Measurements from ENCODE around the gene TPSD1. TPM values are rescaled to one million over a fixed set of nuclear protein-coding genes. Genes with fewer than 3 reads are reported as not detected.
"Not testable (repeated sequence)": the region's sequence is repeated elsewhere in the genome, so short reads cannot be mapped to it uniquely, and the experiment has no call there.

TPSD1 gene
- total RNA-seq, 1 experiment from 2014 or later: not detected

DNA sequence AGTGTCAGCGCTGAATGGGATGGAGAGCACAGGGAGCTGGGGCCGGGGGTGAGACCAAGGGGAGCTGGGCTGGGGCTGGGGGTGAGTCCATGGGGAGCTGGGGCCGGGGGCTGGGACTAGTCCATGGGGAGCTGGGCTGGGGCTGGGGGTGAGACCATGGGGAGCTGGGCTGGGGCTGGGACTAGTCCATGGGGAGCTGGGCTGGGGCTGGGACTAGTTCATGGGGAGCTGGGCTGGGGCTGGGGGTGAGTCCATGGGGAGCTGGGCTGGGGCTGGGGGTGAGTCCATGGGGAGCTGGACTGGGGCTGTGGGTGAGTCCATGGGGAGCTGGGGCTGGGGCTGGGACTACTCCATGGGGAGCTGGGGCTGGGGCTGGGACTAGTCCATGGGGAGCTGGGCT lies 1.0 kb upstream of the TPSD1 start:
- H3K27ac ChIP-seq; CTCF ChIA-PET; H4K20me1 ChIP-seq (ENCODE audit: insufficient read depth); H3F3A ChIP-seq (ENCODE audit: insufficient read depth, low read depth); intact Hi-C loops (cut with micrococcal nuclease; ENCODE audit: unreplicated experiment); H3K9me3 ChIP-seq (ENCODE audit: insufficient read depth, low read depth); H3K36me3 ChIP-seq (ENCODE audit: low read depth); H3K79me2 ChIP-seq (ENCODE audit: low read depth); BruUV-seq (replicated peaks); H3K9me2 ChIP-seq (ENCODE audit: insufficient read depth); H3K4me3 ChIP-seq; H3K4me2 ChIP-seq; H2AFZ ChIP-seq; DNase-seq; H3K4me1 ChIP-seq (replicated peaks; ENCODE audit: insufficient read depth): not testable (repeated sequence)
- POLR2A ChIA-PET (ENCODE audit: unreplicated experiment): interaction anchor here (0.6 kb wide), 1 partner anchor 85 kb away, joined by 9 read pairs; no protein-coding TSS in a partner anchor
- H3K27me3 ChIP-seq (ENCODE audit: insufficient read depth, low read depth): peaks cover 10% of the 10 kb centered on the region

DNA sequence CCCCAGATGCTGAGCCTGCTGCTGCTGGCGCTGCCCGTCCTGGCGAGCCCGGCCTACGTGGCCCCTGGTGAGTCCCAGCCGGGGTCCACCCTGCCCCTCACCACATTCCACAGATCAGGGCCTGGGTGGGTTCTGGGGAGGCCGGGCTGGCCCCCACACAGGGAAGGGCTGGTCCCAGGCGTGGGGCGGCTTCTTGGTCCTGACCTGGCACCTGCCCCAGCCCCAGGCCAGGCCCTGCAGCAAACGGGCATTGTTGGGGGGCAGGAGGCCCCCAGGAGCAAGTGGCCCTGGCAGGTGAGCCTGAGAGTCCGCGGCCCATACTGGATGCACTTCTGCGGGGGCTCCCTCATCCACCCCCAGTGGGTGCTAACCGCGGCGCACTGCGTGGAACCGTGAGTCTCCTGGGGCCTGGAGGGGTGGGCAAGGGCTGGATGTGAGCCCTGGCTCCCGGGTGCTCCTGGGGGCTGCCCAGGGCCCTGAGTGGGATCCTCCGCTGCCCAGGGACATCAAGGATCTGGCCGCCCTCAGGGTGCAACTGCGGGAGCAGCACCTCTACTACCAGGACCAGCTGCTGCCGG lies 516 bp downstream of the TPSD1 start:
- CTCF ChIA-PET; H3K9me3 ChIP-seq (ENCODE audit: insufficient read depth, low read depth); H3K4me3 ChIP-seq; H3K27ac ChIP-seq; H2AFZ ChIP-seq; H3K36me3 ChIP-seq (ENCODE audit: low read depth); H3K4me2 ChIP-seq; H4K20me1 ChIP-seq (ENCODE audit: insufficient read depth); H3K9me2 ChIP-seq (ENCODE audit: insufficient read depth); intact Hi-C loops (cut with micrococcal nuclease; ENCODE audit: unreplicated experiment); H3F3A ChIP-seq (ENCODE audit: insufficient read depth, low read depth); H3K79me2 ChIP-seq (ENCODE audit: low read depth); H3K4me1 ChIP-seq (replicated peaks; ENCODE audit: insufficient read depth); POLR2A ChIA-PET (ENCODE audit: unreplicated experiment); BruUV-seq (replicated peaks); DNase-seq: not testable (repeated sequence)
- peaks cover 26% of the 10 kb centered on the region for H3K27me3 ChIP-seq (ENCODE audit: insufficient read depth, low read depth)

DNA sequence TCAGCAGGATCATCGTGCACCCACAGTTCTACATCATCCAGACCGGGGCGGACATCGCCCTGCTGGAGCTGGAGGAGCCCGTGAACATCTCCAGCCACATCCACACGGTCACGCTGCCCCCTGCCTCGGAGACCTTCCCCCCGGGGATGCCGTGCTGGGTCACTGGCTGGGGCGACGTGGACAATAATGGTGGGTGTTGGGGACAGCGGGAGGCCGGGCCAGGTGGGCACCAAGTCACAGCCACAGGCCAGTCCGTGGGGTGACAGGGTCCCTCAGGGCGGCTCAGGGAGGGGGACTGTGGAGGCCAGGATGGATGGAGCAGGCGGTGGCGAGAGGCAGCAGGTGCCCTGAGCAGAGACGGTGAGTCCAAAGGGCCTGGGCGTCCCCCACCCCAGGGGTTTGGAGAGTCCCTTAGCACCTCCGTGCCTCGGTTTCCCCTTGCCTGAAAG lies 1.0 kb downstream of the TPSD1 start:
- POLR2A ChIA-PET (ENCODE audit: unreplicated experiment): no interaction called here
- Histone ChIP-seq H2AFZ (no peak overlapping the region), H4K20me1 (ENCODE audit: insufficient read depth) (no peaks in the 10 kb centered on the region), H3K9me2 (ENCODE audit: insufficient read depth) (no peaks in the 10 kb centered on the region), H3K4me2 (no peak overlapping the region), H3K27ac (no peak overlapping the region), H3K36me3 (ENCODE audit: low read depth) (no peaks in the 10 kb centered on the region), H3K4me3 (no peak overlapping the region), H3F3A (ENCODE audit: insufficient read depth, low read depth) (no peaks in the 10 kb centered on the region), H3K4me1 (replicated peaks; ENCODE audit: insufficient read depth) (no peaks in the 10 kb centered on the region; the same call in 1 of the 2 replicates), H3K9me3 (ENCODE audit: insufficient read depth, low read depth) (no peaks in the 10 kb centered on the region), H3K27me3 (ENCODE audit: insufficient read depth, low read depth) (peaks cover 31% of the 10 kb centered on the region), H3K79me2 (ENCODE audit: low read depth) (no peaks in the 10 kb centered on the region)
- intact Hi-C loops (cut with micrococcal nuclease; ENCODE audit: unreplicated experiment): no loop called here
- BruUV-seq (replicated peaks): no TSS peak
- DNase-seq: no peak
- CTCF ChIA-PET: no interaction called here
- TF ChIP-seq, protein P1, sequence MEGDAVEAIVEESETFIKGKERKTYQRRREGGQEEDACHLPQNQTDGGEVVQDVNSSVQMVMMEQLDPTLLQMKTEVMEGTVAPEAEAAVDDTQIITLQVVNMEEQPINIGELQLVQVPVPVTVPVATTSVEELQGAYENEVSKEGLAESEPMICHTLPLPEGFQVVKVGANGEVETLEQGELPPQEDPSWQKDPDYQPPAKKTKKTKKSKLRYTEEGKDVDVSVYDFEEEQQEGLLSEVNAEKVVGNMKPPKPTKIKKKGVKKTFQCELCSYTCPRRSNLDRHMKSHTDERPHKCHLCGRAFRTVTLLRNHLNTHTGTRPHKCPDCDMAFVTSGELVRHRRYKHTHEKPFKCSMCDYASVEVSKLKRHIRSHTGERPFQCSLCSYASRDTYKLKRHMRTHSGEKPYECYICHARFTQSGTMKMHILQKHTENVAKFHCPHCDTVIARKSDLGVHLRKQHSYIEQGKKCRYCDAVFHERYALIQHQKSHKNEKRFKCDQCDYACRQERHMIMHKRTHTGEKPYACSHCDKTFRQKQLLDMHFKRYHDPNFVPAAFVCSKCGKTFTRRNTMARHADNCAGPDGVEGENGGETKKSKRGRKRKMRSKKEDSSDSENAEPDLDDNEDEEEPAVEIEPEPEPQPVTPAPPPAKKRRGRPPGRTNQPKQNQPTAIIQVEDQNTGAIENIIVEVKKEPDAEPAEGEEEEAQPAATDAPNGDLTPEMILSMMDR (conservative IDR thresholded peaks at IDR 0.05): no peak
- no peak for TF ChIP-seq EZH2 (IDR thresholded peaks at IDR 0.05; ENCODE audit: low read depth)

DNA sequence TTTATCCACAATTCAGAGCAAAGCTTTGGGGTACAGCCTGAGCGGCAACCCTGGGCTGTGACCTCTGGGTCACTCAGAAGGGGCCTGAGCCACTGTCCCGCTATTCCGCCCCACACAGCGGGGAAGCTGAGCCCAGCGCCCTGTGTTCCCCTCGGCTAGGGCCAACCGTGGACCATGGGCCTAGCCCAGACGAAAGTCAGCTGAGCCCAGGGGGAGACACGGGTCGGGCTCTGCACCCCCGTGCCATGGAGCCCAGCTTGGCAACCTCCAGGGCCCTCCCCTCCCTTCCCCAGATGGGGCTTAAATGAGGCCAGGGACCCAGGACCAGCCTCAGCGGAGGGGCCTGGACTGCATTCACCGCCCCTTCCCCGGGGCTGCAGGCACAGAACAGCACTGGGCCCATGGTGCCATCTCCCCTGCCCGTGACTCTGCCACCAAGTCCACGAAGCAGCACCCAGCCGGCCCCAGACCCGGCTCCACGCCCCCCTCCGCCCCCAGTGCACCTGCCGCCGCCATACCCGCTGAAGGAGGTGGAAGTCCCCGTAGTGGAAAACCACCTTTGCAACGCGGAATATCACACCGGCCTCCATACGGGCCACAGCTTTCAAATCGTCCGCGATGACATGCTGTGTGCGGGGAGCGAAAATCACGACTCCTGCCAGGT lies 1.8 kb downstream of the TPSD1 start:
- Histone ChIP-seq H3K27ac (no peak overlapping the region), H3K9me2 (ENCODE audit: insufficient read depth) (no peaks in the 10 kb centered on the region), H4K20me1 (ENCODE audit: insufficient read depth) (no peaks in the 10 kb centered on the region), H3K27me3 (ENCODE audit: insufficient read depth, low read depth) (peaks cover 39% of the 10 kb centered on the region), H3K4me2 (no peak overlapping the region), H3K79me2 (ENCODE audit: low read depth) (no peaks in the 10 kb centered on the region), H3K4me1 (replicated peaks; ENCODE audit: insufficient read depth) (no peaks in the 10 kb centered on the region; the same call in 1 of the 2 replicates), H3K4me3 (no peak overlapping the region), H2AFZ (no peak overlapping the region), H3K36me3 (ENCODE audit: low read depth) (no peaks in the 10 kb centered on the region), H3F3A (ENCODE audit: insufficient read depth, low read depth) (no peaks in the 10 kb centered on the region), H3K9me3 (ENCODE audit: insufficient read depth, low read depth) (no peaks in the 10 kb centered on the region)
- ChIA-PET CTCF (interaction anchor here (0.5 kb wide), 1 partner anchor 761 kb away, joined by 5 read pairs; no protein-coding TSS in a partner anchor), POLR2A (ENCODE audit: unreplicated experiment) (interaction anchor here (0.6 kb wide), 1 partner anchor 235 kb away, joined by 3 read pairs; the partner anchor contains the start of gene TELO2)
- DNase-seq: no peak
- no peak for TF ChIP-seq EZH2 (IDR thresholded peaks at IDR 0.05; ENCODE audit: low read depth)
- TF ChIP-seq, protein P1 (conservative IDR thresholded peaks at IDR 0.05): no peak
- intact Hi-C loops (cut with micrococcal nuclease; ENCODE audit: unreplicated experiment): loop anchor here (2.0 kb wide), 1 partner anchor 39 kb away; no protein-coding TSS in a partner anchor
- no TSS peak for BruUV-seq (replicated peaks)
